CMK (cell line): ENCODE measurements around the gene ST8SIA5.
"Not testable (repeated sequence)": the region's sequence is repeated elsewhere in the genome, so short reads cannot be mapped to it uniquely, and the experiment has no call there.

Source experiments
- DNase-seq: peaks from one replicate; pipeline ENCODE4 v3.0.0-alpha.2; 2010; ENCODE audit warnings: low read depth

The ST8SIA5 gene, protein sequence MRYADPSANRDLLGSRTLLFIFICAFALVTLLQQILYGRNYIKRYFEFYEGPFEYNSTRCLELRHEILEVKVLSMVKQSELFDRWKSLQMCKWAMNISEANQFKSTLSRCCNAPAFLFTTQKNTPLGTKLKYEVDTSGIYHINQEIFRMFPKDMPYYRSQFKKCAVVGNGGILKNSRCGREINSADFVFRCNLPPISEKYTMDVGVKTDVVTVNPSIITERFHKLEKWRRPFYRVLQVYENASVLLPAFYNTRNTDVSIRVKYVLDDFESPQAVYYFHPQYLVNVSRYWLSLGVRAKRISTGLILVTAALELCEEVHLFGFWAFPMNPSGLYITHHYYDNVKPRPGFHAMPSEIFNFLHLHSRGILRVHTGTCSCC

DNA sequence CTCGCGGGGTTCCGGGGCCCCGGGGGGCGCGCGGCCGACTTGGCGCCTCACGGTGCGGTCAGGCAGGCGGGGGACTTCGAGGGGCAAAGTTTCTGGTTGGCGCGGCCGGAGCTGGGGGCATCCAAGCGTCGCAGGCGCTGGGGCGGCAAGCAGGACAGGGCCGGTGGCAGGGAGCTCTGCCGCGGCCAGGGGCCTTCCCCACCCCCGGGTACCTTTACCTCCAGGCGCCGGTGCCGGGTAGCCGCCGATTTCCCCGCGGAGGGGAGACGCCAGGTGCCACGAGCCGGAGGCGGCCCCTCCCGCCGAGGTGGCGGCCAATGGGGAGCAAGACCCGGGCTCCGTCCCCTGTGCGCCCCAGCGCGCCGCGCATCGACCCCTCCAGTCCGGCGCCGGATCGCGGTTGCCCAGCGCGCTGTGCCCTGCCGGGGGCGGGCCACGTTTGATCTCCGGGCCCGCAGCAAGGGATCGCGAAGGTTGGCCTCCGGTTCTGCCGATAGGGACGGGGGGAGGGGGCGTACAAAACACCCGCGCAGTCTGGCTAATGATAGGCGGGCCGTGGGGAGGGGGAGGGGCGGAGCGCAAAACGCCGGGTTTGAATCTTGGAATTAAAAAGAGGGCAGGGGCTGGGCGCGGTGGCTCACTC, at the start of gene ST8SIA5:
TSS of gene ST8SIA5 (minus strand) at position 495 of the 643 bp plus-strand sequence. CDS start 545 bp downstream, outside the sequence.
- DNase-seq, result no peak

GRCh38 chr18:46795945-46796344, 39.1 kb upstream of the ST8SIA5 start:
- DNase-seq, result not testable (repeated sequence)

GRCh38 chr18:46794607-46795006, 37.8 kb upstream of the ST8SIA5 start:
- no peak for DNase-seq

GRCh38 chr18:46793565-46793964, 36.7 kb upstream of the ST8SIA5 start:
- DNase-seq, result no peak

DNA sequence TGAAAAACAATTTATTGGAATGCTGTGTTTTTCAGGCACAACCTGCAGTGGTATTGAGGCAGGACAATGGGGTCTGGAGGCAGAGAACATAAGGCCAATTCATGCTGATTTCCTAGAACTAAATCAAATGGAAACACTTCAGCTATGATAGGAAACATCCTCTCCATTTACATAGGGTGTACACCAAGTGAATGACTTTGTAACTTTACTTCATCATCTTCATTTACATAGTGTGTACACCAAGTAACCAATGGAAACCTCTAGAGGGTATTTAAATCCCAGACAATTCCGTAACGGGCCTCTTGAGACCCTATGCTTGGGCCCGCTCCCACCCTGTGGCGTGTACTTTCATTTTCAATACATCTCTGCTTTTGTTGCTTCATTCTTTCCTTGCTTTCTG, 32.2 kb upstream of the ST8SIA5 start:
- DNase-seq, result no peak

- DNase-seq, result no peak
Measured at GRCh38 chr18:46787674-46788073, 30.8 kb upstream of the ST8SIA5 start.

DNA sequence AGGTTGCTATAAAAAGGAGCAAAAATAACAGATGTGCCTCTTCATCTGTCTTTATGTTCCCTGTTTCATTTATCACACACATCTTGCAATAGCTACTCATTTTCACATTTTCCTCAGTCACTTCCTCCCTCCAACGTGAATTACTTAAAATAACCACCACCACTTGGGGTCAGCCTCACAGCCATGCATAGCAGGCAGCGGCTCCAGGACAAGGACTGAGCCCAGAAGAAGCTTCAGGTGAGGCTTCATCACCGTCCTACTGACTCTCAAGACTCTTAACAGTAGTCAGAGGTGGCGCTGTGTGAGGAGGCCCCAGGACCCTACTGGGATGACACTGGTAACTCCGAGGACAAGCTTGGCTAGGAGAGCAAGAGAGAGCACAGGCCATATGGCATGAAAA, 15.5 kb upstream of the ST8SIA5 start:
- no peak for DNase-seq

DNA sequence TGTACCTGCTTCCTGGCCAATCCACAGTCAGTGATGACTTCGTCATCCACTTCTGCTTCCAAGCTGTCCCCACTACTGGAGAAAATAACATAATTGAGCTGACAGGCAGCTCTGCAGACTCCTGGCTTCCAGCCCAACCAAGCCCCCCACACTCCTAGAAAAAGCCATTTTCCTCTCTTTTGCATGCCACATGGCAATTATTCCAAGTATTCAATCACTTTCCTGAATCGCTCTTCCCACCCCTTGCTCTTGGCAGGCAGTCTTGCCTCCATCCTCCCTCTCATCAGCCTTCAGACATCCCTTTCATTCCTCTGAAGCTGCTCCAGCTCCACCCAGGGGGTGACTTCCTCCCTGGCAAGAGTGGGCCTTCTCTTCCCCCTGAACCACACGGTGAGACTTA, 14.3 kb upstream of the ST8SIA5 start:
- DNase-seq, result no peak

GRCh38 chr18:46770708-46771107, 13.9 kb upstream of the ST8SIA5 start:
- no peak for DNase-seq

- DNase-seq, result no peak
Measured at GRCh38 chr18:46768166-46768921, 11.5 kb upstream of the ST8SIA5 start.

GRCh38 chr18:46767217-46767616, 10.4 kb upstream of the ST8SIA5 start:
- peak; percentile 24 for DNase-seq

- no peak for DNase-seq
Measured at GRCh38 chr18:46764586-46764985, 7.7 kb upstream of the ST8SIA5 start.

GRCh38 chr18:46761059-46761769, 4.4 kb upstream of the ST8SIA5 start:
- DNase-seq, result no peak

- no peak for DNase-seq
Measured at GRCh38 chr18:46759890-46760289, 3.0 kb upstream of the ST8SIA5 start.

DNA sequence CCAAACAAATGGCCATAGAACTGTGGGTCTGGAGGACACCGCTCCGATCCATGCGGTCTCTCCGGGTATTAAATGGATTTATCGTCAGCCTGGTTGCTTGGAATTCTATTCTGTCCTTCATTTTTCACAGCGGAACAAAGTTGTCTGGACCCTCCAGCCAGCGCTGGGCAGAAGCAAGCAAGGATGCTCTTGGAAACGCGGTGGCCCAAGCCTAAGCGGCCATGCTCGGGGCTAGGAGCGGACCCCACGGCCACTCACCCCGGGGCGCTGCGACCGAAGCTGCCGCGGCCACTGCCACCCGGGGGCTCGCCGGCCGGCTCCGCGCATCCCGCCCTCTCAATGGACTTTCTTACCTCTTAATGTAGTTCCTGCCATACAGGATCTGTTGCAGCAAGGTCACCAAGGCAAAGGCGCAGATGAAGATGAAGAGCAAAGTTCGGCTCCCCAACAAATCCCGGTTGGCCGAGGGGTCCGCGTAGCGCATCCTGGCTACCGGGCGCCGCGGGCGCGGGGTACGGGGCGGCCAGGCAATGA, 761 bp downstream of the ST8SIA5 start:
- DNase-seq, result no peak

DNA sequence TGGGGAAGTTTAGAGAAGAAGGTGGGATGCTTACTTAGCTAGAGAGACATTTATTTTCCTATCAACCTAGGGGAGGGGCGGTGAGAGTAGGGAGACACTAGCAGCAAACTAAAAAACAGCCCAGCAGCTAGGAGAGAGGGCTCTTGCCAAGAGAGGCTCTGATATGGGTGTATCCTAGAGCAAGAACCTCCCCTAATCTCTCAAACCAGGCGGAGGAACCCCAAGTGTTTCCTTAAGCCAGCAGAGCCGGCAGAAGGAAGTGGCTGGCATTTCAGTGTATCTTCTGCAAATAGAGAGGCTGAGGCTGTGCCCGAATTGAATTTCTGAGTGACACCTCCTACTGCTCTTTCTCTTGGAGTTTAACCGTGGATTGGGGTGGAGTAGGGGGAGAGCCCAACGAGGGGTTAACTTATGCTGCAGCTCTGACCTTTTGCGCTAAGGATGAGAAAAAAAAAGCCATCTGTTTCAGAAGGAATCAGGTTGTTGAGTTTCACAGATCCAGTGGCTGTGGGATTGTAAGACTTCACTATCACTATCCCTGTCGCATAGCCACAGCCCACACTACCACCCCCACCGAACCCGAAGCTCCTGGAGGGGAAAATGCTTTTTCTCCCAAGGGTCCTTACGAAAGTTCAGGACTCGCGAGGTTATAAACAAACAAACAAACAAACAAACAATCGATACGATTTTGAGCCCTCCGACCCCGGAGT, 1.4 kb downstream of the ST8SIA5 start:
- peak; percentile 12 for DNase-seq

GRCh38 chr18:46754661-46755292, 2.1 kb downstream of the ST8SIA5 start:
- no peak for DNase-seq

DNA sequence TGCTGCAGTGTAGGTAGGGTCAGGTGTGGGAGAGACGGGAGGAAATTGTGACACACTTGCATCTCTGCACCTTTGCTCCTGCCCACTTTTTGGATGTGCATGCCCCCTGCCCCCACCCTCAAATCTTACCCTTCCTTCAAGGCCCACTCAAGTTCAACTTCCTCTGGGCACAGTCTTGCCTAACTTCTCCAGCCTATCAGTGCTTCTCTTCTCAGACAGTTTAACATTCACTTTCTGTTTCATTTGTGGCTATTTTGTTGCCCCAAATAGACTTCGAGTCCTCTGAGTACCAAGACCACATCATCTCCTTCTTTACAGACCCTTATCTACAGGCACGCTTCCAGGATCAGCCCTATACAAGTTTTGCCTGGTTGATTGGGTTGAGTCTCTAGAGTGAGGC, 2.7 kb downstream of the ST8SIA5 start:
- DNase-seq, result no peak

- DNase-seq, result no peak
Measured at GRCh38 chr18:46751882-46752281, 5.0 kb downstream of the ST8SIA5 start.

DNA sequence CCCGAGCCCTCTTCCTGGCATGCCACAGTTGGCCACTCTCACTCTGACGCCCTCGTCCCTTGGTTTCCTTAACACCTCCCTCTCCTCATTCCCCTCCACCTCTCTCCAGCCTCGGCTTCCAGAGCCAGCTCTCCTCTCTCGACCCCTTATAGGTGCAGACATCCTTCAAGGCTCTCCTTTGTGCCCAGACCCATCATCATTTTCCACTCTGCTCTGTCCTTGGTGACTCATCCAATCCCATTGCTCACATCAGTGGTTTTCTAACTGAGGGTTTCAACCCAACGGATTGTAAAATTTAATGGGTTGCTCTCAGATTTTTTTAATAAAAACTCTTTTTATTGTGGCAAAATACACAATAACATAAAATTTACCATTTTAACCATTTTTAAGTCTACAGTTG, 6.2 kb downstream of the ST8SIA5 start:
- no peak for DNase-seq

GRCh38 chr18:46748466-46748865, 8.4 kb downstream of the ST8SIA5 start:
- DNase-seq, result no peak
